Measurements from ENCODE around the gene GPA33. TPM values are rescaled to one million over a fixed set of nuclear protein-coding genes. Genes with fewer than 3 reads are reported as not detected.
A peak's percentile ranks its signal among the peaks of the same experiment; 100 is the strongest.

The GPA33 gene
- total and polyA plus RNA-seq, 3 donors from 2014 or later, result 0.62 to 1.1 (median 0.63) TPM

DNA sequence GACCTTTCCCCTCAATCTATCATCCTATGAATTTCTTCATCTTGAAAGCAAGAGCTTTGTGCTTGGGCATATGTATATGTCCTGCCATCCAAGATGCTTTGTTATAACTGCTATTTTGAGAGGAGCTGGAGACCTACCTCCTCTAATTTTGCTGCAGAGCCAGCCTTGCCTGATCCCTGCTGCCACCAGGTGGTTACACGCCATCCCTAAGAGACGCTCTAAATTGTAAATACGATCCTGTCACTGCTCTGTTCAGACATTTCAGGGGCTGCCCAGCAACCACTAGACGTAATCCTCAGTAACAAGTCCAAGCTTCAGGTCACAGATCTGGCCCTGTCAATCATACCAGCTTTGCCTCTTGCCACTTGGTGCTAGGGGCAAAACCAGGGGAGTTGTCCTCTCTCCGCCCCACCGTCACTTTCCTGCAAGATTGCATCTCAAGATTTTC lies 32.9 kb downstream of the GPA33 start:
- H3K9me3 ChIP-seq, result no peaks in the 10 kb centered on the region
- WGBS, 2 donors, result 28 to 38% methylated on average over 6 of the region's 6 CpGs
- intact Hi-C loops (cut with DNase I; ENCODE audit: low total_unique reads), result no loop called here
- no peaks in the 10 kb centered on the region for H3K27me3 ChIP-seq
- TF ChIP-seq, protein P1, sequence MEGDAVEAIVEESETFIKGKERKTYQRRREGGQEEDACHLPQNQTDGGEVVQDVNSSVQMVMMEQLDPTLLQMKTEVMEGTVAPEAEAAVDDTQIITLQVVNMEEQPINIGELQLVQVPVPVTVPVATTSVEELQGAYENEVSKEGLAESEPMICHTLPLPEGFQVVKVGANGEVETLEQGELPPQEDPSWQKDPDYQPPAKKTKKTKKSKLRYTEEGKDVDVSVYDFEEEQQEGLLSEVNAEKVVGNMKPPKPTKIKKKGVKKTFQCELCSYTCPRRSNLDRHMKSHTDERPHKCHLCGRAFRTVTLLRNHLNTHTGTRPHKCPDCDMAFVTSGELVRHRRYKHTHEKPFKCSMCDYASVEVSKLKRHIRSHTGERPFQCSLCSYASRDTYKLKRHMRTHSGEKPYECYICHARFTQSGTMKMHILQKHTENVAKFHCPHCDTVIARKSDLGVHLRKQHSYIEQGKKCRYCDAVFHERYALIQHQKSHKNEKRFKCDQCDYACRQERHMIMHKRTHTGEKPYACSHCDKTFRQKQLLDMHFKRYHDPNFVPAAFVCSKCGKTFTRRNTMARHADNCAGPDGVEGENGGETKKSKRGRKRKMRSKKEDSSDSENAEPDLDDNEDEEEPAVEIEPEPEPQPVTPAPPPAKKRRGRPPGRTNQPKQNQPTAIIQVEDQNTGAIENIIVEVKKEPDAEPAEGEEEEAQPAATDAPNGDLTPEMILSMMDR (IDR thresholded peaks at IDR 0.05), result peak in 2 of 3 experiments; percentile 46 to 53
- TF ChIP-seq POLR2A (IDR thresholded peaks at IDR 0.05), result no peak
- no peak overlapping the region for H3K4me3 ChIP-seq
- no peaks in the 10 kb centered on the region for H3K4me1 ChIP-seq
- peak; percentile 80 for DNase-seq
- H3K27ac ChIP-seq, result no peak overlapping the region
- H3K36me3 ChIP-seq (ENCODE audit: low read depth, missing control alignments), result no peaks in the 10 kb centered on the region

DNA sequence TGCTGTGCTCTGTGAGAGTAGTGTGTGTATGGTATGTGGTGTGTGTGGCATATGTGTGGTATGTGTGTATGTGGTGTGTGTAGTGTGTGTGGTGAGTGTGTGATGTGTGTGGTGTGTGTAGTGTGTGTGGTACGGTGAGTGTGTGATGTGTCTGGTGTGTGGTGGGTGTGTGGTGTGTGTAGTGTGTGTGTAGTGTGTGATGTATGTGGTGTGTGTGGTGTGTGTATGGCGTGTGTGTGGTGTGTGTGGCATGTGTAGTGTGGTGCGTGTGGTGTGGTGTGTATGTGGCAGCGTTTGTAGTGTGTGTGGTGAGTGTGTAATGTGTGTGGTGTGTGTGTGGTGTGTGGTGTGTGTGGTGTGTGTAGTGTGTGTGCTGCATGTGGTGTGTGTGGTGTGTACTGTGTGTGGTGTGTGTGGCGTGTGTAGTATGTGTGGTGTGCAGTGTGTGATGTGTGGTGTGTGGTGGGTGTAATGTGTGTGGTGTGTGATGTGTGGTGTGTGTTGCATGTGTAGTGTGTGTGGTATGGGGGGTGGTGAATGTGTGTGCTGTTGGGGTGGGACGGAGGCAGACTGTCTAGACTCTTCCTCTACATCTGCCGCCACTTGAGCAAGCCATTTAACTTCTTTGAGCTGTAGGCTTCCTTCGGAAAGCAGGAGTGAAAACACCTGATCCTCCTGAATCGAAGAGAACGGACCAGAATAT lies 33.5 kb downstream of the GPA33 start:
- no peak overlapping the region for H3K27ac ChIP-seq
- H3K9me3 ChIP-seq, result no peaks in the 10 kb centered on the region
- TF ChIP-seq POLR2A (IDR thresholded peaks at IDR 0.05), result no peak
- TF ChIP-seq, protein P1 (IDR thresholded peaks at IDR 0.05), result no peak
- intact Hi-C loops (cut with DNase I; ENCODE audit: low total_unique reads), result no loop called here
- WGBS, 2 donors, result 38 to 42% methylated on average over 9 to 10 of the region's 10 CpGs
- no peaks in the 10 kb centered on the region for H3K36me3 ChIP-seq (ENCODE audit: low read depth, missing control alignments)
- no peaks in the 10 kb centered on the region for H3K4me1 ChIP-seq
- H3K27me3 ChIP-seq, result no peaks in the 10 kb centered on the region
- DNase-seq, result no peak
- H3K4me3 ChIP-seq, result no peak overlapping the region

- Histone ChIP-seq H3K27ac (no peak overlapping the region), H3K4me1 (no peaks in the 10 kb centered on the region), H3K36me3 (ENCODE audit: low read depth, missing control alignments) (no peaks in the 10 kb centered on the region), H3K9me3 (no peaks in the 10 kb centered on the region), H3K4me3 (no peak overlapping the region), H3K27me3 (no peaks in the 10 kb centered on the region)
- intact Hi-C loops (cut with DNase I; ENCODE audit: low total_unique reads), result no loop called here
- no peak for TF ChIP-seq POLR2A (IDR thresholded peaks at IDR 0.05)
- TF ChIP-seq, protein P1 (IDR thresholded peaks at IDR 0.05), result no peak
- WGBS, 2 donors, result 78 to 88% methylated on average over 14 of the region's 14 CpGs
- DNase-seq, result no peak
Observed at GRCh38 chr1:167054946-167055630, 35.1 kb downstream of the GPA33 start.

DNA sequence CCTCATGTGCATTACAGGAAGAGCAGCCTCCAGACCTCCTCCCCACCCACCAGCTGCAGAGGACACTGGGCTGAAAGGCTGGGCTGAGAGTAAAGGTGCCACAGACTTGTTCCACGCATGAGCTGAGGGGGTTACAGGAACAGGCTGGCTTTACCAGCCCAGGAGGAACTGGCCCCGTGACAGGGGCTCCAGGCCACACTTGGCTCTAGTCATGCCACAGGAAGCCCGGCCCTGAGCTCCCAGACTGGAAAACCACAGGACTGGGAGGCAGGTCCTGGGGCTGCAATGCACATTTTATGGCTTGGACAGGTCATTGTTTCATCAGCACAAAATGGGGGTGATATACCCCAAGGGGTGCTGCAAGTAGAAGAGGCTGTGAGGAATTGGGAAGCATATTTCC lies 35.6 kb downstream of the GPA33 start:
- Histone ChIP-seq H3K36me3 (ENCODE audit: low read depth, missing control alignments) (no peaks in the 10 kb centered on the region), H3K4me3 (no peak overlapping the region), H3K4me1 (no peaks in the 10 kb centered on the region), H3K27me3 (no peaks in the 10 kb centered on the region), H3K27ac (no peak overlapping the region), H3K9me3 (no peaks in the 10 kb centered on the region)
- no peak for TF ChIP-seq POLR2A (IDR thresholded peaks at IDR 0.05)
- TF ChIP-seq, protein P1 (IDR thresholded peaks at IDR 0.05), result no peak
- no peak for DNase-seq
- 63% methylated on average over 3 of the region's 3 CpGs; no CpG with 5 or more reads in 1 of the 2 donors for WGBS, 2 donors
- intact Hi-C loops (cut with DNase I; ENCODE audit: low total_unique reads), result no loop called here

All from testis (tissue), 3 donors.